Activated CD8-positive, alpha-beta T cell treated with anti-CD3 and anti-CD28 coated beads for 36 hours (primary cell): ENCODE results near the gene TFB2M. TPM values are rescaled to one million over a fixed set of nuclear protein-coding genes. Genes with fewer than 3 reads are reported as not detected.

Experiments
- ATAC-seq: fragments of 200-7000 bp; cut with Tn5 transposase; one replicate; pipeline ENCODE4 v1.10.0; 2021; ENCODE audit warnings: mild to moderate bottlenecking, moderate library complexity
- CTCF ChIA-PET: fragments of 350-600 bp; sonication (Branson Sonifier 250); formaldehyde crosslinking; loops from one replicate; lab custom pipeline; 2021; ENCODE audit warnings: antibody characterized with exemption; lab: Charles Lee
- POLR2A ChIA-PET: fragments of 350-600 bp; sonication (Branson Sonifier 250); formaldehyde crosslinking; loops from one replicate; lab custom pipeline; 2021; ENCODE audit warnings: antibody characterized with exemption; lab: Charles Lee
- DNase-seq: peaks from one replicate; pipeline ENCODE4 v3.0.0-alpha.2; 2020
- H3K27ac Mint-ChIP-seq: one replicate; pipeline ENCODE4 v1.8.0; 2021; ENCODE audit warnings: mild to moderate bottlenecking, mixed read lengths
- H3K27me3 Mint-ChIP-seq: one replicate; pipeline ENCODE4 v1.8.0; 2021; ENCODE audit warnings: mixed read lengths
- H3K36me3 Mint-ChIP-seq: one replicate; pipeline ENCODE4 v1.8.0; 2021; ENCODE audit warnings: low read depth, mixed read lengths
- H3K4me1 Mint-ChIP-seq: one replicate; pipeline ENCODE4 v1.8.0; 2021; ENCODE audit warnings: low read depth, mixed read lengths
- H3K4me3 Mint-ChIP-seq: one replicate; pipeline ENCODE4 v1.8.0; 2021; ENCODE audit warnings: mild to moderate bottlenecking, moderate library complexity, mixed read lengths
- H3K9me3 Mint-ChIP-seq: one replicate; pipeline ENCODE4 v1.8.0; 2021; ENCODE audit warnings: mixed read lengths
- CTCF ChIP-seq: fragments of 200-600 bp; IDR thresholded peaks from one replicate; pipeline ENCODE4 v1.8.0; 2022; ENCODE audit warnings: antibody characterized with exemption, mild to moderate bottlenecking
- intact Hi-C: fragments of 100-400 bp; cut with micrococcal nuclease; formaldehyde crosslinking; loops from one replicate; pipeline ENCODE4 v1.10.0; 2022
- total RNA-seq, 2 experiments: library from RNA; stranded (reverse); gene quantifications; one replicate each; pipeline ENCODE4 v1.2.3, GENCODE V29; 2021

The TFB2M gene
- total RNA-seq, 2 experiments from 2014 or later: 16.0 TPM

GRCh38 chr1:246552110-246552509 is 14.0 kb downstream of the TFB2M start:
- Mint-ChIP-seq H3K4me3 (no peak overlapping the region), H3K27me3 (no peaks in the 10 kb centered on the region), H3K9me3 (no peaks in the 10 kb centered on the region), H3K36me3 (peaks cover 35% of the 10 kb centered on the region), H3K27ac (no peak overlapping the region), H3K4me1 (peaks cover 4% of the 10 kb centered on the region)
- no peak for DNase-seq
- intact Hi-C loops: no loop called here
- no peak for TF ChIP-seq CTCF
- ATAC-seq: no peak
- ChIA-PET CTCF (no interaction called here), POLR2A (interaction anchor here (0.6 kb wide), 1 partner anchor 334 kb away, joined by 4 read pairs; no protein-coding TSS in a partner anchor)

GRCh38 chr1:246550402-246550801 is 15.7 kb downstream of the TFB2M start:
- intact Hi-C loops: no loop called here
- Mint-ChIP-seq H3K27ac (no peak overlapping the region), H3K36me3 (peaks cover 30% of the 10 kb centered on the region), H3K4me1 (peaks cover 4% of the 10 kb centered on the region), H3K4me3 (no peak overlapping the region), H3K9me3 (no peaks in the 10 kb centered on the region), H3K27me3 (no peaks in the 10 kb centered on the region)
- TF ChIP-seq CTCF: no peak
- no peak for DNase-seq
- ChIA-PET CTCF (no interaction called here), POLR2A (interaction anchor here (0.6 to 1.5 kb wide), 2 partner anchors 16 to 111 kb away, joined by 3 to 5 read pairs; partner anchors contain the start of genes CNST and TFB2M)
- no peak for ATAC-seq

- Mint-ChIP-seq H3K4me3 (no peak overlapping the region), H3K9me3 (no peaks in the 10 kb centered on the region), H3K36me3 (peaks cover 26% of the 10 kb centered on the region), H3K27me3 (no peaks in the 10 kb centered on the region), H3K27ac (no peak overlapping the region), H3K4me1 (peaks cover 4% of the 10 kb centered on the region)
- no peak for TF ChIP-seq CTCF
- CTCF ChIA-PET: no interaction called here
- ATAC-seq (no peak), DNase-seq (no peak)
- intact Hi-C loops: no loop called here
- POLR2A ChIA-PET: interaction anchor here (1.4 kb wide), 1 partner anchor 10 kb away, joined by 3 read pairs; no protein-coding TSS in a partner anchor
These were observed 16.4 kb downstream of the TFB2M start for GRCh38 chr1:246549665-246550064.

- Mint-ChIP-seq H3K36me3 (peaks cover 28% of the 10 kb centered on the region), H3K27me3 (no peaks in the 10 kb centered on the region), H3K9me3 (no peaks in the 10 kb centered on the region), H3K4me1 (peaks cover 4% of the 10 kb centered on the region), H3K4me3 (no peak overlapping the region), H3K27ac (no peak overlapping the region)
- ATAC-seq: no peak
- no peak for DNase-seq
- ChIA-PET POLR2A (no interaction called here), CTCF (interaction anchor here (1.0 kb wide), 1 partner anchor 12 kb away, joined by 4 read pairs; no protein-coding TSS in a partner anchor)
- intact Hi-C loops: no loop called here
- no peak for TF ChIP-seq CTCF
These were observed 22.1 kb downstream of the TFB2M start for GRCh38 chr1:246544001-246544400.

- CTCF ChIA-PET: no interaction called here
- POLR2A ChIA-PET: no interaction called here
These were observed 25.1 kb downstream of the TFB2M start for GRCh38 chr1:246540738-246541491.

More at GRCh38 chr1:246540738-246541491, 25.1 kb downstream of the TFB2M start:
- no peaks in the 10 kb centered on the region for H3K9me3 Mint-ChIP-seq
- no peak for TF ChIP-seq CTCF
- H3K27me3 Mint-ChIP-seq: no peaks in the 10 kb centered on the region
- no peak overlapping the region for H3K27ac Mint-ChIP-seq
- H3K36me3 Mint-ChIP-seq: peaks cover 23% of the 10 kb centered on the region
- intact Hi-C loops: no loop called here
- H3K4me3 Mint-ChIP-seq: no peak overlapping the region
- no peak for DNase-seq
- ATAC-seq: no peak
- no peaks in the 10 kb centered on the region for H3K4me1 Mint-ChIP-seq
